ENCODE measurements around the gene SPTBN4.
A peak's percentile ranks its signal among the peaks of the same experiment; 100 is the strongest.

SPTBN4 gene

GRCh38 chr19:40549007-40549708, 82.4 kb downstream of the SPTBN4 start:
- peaks cover 9% of the 10 kb centered on the region for H3K4me1 ChIP-seq (ENCODE audit: control insufficient read depth, insufficient read depth, low read length)
- CTCF ChIA-PET, result interaction anchor here (0.5 to 14.7 kb wide), 43 partner anchors 9 to 878 kb away, joined by 3 to 259 read pairs (median 4); partner anchors contain the start of genes B3GNT8, B9D2, BLVRB and LTBP4
- POLR2A ChIA-PET, result interaction anchor here (0.5 to 1.6 kb wide), 25 partner anchors 9 to 682 kb away, joined by 3 to 24 read pairs (median 4); partner anchors contain the start of genes BLVRB, LTBP4, SERTAD1 and SPTBN4
- H3K27ac ChIP-seq (ENCODE audit: extremely low read depth, low read depth, low read length), result no peak overlapping the region
- no peaks in the 10 kb centered on the region; a peak in 1 of 3 replicates for H3K36me3 ChIP-seq (ENCODE audit: control insufficient read depth in 2 of 2, insufficient read depth in 1 of 2, low read length in 2 of 2)
- H3K9me3 ChIP-seq (ENCODE audit: control insufficient read depth, insufficient read depth, low read depth, low read length), result peaks cover 2% of the 10 kb centered on the region; the same call in 1 of the 2 replicates
- H3K4me3 ChIP-seq (ENCODE audit: low read depth, low read length), result peak overlapping the region; percentile 2
- TF ChIP-seq ZBTB48 (tag by site-specific recombination; IDR thresholded peaks at IDR 0.05) (peak; percentile 16; the same call in 1 of the 2 replicates), ZNF776 (tag by site-specific recombination; IDR thresholded peaks at IDR 0.05; ENCODE audit: borderline replicate concordance) (no peak), ZNF785 (tag by site-specific recombination; IDR thresholded peaks at IDR 0.05) (peak; percentile 60; the same call in 1 of the 2 replicates), SP7 (tag by site-specific recombination; IDR thresholded peaks at IDR 0.05) (0 out of 2 replicates have a peak, but pooled peaks have one; percentile 52), ZNF24 (tag by site-specific recombination; IDR thresholded peaks at IDR 0.05) (peak; percentile 100), SETDB1 (IDR thresholded peaks at IDR 0.05; ENCODE audit: insufficient read length, low read length) (no peak), ZNF645 (tag by site-specific recombination; IDR thresholded peaks at IDR 0.05) (no peak), ZNF354C (tag by site-specific recombination; IDR thresholded peaks at IDR 0.05; ENCODE audit: borderline replicate concordance, low read depth) (no peak), ELK4 (IDR thresholded peaks at IDR 0.05; ENCODE audit: borderline replicate concordance, low read depth, low read length) (no peak), ZNF324 (tag by site-specific recombination; IDR thresholded peaks at IDR 0.05) (peak; percentile 40; the same call in 1 of the 2 replicates), HOXC10 (CRISPR knock-in tag; IDR thresholded peaks at IDR 0.05) (no peak), KLF17 (tag by site-specific recombination; IDR thresholded peaks at IDR 0.05) (peak; percentile 53; the same call in 1 of the 2 replicates), ZBTB6 (tag by site-specific recombination; IDR thresholded peaks at IDR 0.05) (peak; percentile 78; the same call in 1 of the 2 replicates), REPIN1 (tag by site-specific recombination; IDR thresholded peaks at IDR 0.05; ENCODE audit: low read depth) (no peak), ZNF114 (tag by site-specific recombination; IDR thresholded peaks at IDR 0.05) (no peak), OVOL3 (tag by site-specific recombination; IDR thresholded peaks at IDR 0.05) (no peak), ZNF660 (tag by site-specific recombination; IDR thresholded peaks at IDR 0.05) (no peak; the same call in 1 of the 2 replicates), ZFP3 (tag by site-specific recombination; IDR thresholded peaks at IDR 0.05; ENCODE audit: low read depth) (no peak), OSR2 (tag by site-specific recombination; IDR thresholded peaks at IDR 0.05) (no peak), ZFHX2 (tag by site-specific recombination; conservative IDR thresholded peaks at IDR 0.05) (peak; percentile 90), MZF1 (tag by site-specific recombination; IDR thresholded peaks at IDR 0.05; ENCODE audit: borderline replicate concordance) (no peak), GLIS2 (tag by site-specific recombination; IDR thresholded peaks at IDR 0.05) (peak; percentile 62), PRDM10 (tag by site-specific recombination; IDR thresholded peaks at IDR 0.05) (no peak), ZNF157 (tag by site-specific recombination; IDR thresholded peaks at IDR 0.05) (0 out of 2 replicates have a peak, but pooled peaks have one; percentile 35), ZBTB49 (tag by site-specific recombination; IDR thresholded peaks at IDR 0.05; ENCODE audit: low read depth) (no peak), ZNF302 (tag by site-specific recombination; IDR thresholded peaks at IDR 0.05; ENCODE audit: low read depth) (no peak)

Data from HEK293 (cell line).